GM19035 (cell line): Measurements from ENCODE around the gene ECM1.

Experiments
- ATAC-seq: cut with Tn5 transposase; IDR thresholded peaks from one replicate; pipeline ENCODE4 v1.9.1; 2021; ENCODE audit not compliant: unreplicated experiment

ECM1 gene

DNA sequence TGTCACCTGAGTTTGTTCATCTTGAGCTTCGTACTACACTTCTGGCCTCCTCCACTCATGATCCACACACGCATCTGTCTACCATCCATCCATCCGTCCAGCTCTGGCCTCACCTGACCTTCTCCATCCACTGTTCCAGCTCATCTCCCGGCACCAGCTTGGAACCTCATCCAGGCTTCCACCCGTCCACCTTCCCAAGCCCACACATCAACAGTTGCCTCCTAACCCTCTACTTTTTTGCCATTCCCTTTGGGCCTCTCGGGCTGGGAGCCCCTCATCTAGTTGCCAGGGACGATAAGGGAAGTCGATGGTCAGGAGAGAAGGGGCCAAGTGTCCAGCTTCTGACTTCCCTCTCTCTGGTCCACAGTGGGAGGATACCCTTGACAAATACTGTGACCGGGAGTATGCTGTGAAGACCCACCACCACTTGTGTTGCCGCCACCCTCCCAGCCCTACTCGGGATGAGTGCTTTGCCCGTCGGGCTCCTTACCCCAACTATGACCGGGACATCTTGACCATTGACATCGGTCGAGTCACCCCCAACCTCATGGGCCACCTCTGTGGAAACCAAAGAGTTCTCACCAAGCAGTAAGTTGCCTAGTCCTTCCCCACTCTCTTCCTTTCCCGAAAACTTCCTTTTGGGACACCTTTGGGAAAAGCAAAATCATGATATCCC lies 4.2 kb downstream of the ECM1 start:
- ATAC-seq: no peak

GRCh38 chr1:150512846-150513245 lies 4.9 kb downstream of the ECM1 start:
- no peak for ATAC-seq

- no peak for ATAC-seq
Observed at GRCh38 chr1:150513351-150513791, 5.5 kb downstream of the ECM1 start.

- no peak for ATAC-seq
Observed at GRCh38 chr1:150514260-150514659, 6.4 kb downstream of the ECM1 start.

DNA sequence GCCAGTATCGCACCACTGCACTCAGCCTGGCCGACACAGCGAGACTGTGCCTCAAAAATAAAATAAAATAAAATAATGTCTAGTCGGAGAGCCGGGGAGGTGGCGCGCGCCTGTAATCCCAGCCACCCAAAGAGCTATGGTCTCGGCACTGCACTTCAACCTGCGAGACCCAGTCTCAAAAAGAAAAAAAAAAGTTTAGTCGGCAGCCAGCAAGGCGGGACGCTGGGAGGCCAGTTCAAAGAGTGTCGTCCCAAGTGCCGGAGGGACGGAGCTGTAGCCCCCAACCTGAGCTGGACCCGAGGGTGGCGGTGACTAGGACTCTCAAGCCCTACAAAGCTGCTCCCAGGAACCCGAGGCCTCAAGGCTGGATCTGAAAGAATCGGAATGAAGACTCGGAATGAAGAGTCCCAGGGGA lies 7.0 kb downstream of the ECM1 start:
- ATAC-seq: no peak

DNA sequence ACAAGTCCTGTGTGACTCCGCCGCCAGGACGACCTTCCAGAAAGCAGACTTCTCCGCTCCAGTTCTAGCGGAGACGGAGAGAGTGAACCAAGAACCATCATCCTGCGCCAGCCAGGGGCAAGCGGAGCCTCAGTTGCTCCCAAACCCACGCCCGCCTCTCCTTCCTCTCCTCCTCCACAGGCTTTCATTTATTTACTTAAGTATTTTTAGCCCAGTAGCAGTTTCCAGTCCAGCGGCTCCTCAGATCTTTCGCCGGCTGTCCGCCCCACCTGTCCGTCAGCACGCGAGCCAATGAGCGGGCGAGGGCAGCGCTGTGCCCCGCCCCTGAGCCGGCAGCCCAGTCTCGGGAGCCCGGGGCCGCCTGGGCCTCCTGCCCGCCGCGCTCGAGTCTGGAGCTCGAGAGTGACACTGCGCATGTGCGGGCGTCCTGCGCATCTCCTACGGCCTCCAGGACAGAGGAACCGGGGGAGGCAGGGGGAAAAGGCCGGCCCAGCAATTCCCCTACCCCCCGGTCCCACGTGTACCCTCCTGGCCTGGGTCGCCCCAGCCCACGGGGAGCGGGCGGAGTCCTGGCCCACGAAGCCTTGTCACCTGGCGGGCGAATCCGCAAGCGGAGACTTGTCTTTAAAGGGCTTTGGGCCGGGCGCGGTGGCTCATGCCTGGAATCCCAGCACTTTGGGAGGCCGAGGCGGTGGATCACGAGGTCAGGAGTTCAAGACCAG lies 7.6 kb downstream of the ECM1 start, which contains the start of gene FALEC:
Gene FALEC, plus strand, starts transcription at position 425 of the 722 bp plus-strand sequence.
- ATAC-seq: peak; percentile 96

DNA sequence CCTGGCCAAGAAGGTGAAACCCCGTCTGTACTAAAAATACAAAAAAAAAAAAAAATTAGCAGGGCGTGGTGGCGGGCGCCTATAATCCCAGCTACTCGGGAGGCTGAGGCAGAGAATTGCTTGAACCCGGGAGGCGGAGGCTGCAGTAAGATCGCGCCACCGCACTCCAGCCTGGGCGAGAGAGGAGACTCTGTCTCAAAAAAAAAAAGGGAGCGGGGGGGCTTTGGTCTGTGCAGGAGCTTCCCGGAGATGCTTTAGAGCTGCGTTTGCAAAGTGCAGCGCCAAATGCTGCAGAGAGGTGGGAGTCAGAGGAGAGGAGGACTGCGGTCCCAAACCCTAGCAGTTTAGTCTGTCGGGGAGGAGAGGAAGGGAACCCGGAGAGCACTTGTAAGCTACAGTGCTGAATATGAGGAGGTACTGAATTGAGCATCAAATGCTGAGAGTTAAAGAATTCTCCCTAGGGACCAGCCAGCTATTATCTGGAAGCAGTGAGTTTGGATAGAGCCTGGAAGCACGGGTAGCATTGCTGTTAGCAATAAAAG lies 8.2 kb downstream of the ECM1 start:
- ATAC-seq: no peak

DNA sequence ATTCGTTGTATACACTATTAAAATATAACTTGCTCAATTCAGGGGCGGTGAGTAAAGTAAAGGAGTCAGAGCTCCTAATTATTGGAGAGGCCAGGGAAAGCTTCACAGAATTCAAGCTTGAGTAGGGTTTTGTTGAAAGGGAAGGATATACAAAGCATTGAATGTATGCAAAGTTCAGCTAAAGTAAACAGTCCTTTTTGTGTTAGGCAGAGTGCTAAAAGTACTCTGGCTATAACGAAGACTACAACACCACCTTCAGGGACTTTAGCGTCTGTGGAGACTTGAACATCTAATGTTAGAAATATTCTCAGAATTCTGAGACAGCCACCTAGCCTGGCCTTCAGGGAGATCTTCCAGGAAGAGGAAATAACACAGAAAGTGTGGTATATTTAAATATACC lies 8.7 kb downstream of the ECM1 start:
- ATAC-seq: no peak

GRCh38 chr1:150521196-150521968 lies 13.5 kb downstream of the ECM1 start:
- no peak for ATAC-seq

DNA sequence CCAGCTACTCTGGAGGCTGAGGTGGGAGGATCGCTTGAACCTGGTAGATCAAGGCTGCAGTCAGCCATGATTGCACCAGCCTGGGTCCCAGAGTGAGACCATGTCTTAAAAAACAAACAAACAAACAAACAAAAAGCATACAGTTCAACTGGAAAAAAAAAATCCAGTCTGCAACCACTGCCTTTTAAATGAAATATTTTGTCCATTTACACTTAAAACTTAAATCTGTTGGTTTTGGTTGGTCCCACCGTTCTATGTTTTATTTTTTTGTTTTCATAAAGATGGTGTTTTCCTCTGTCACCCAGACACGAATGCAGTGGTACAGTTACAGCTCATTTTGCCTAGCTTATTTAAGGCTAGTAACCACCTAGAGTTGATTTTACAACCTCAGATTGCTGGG lies 17.4 kb downstream of the ECM1 start:
- ATAC-seq: no peak

DNA sequence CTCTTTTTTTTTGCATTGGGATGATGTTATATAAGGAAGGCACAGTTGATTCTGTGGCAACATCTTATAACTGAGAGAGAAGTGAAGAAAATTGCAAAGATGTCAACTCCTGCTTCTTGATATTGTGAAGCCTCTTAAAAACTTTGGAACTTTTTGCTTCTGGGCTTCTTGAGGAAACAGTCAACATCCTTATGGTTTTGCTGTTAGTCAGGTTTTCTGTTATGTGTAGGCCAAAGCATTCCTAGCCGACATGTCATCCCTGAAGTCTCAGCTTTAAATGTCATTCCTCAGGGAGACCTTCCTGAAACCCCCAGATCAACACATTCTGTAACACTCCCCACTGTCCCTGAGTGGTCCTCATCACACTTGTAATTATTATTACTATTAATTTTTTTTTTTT lies 20.3 kb downstream of the ECM1 start:
- ATAC-seq: no peak

DNA sequence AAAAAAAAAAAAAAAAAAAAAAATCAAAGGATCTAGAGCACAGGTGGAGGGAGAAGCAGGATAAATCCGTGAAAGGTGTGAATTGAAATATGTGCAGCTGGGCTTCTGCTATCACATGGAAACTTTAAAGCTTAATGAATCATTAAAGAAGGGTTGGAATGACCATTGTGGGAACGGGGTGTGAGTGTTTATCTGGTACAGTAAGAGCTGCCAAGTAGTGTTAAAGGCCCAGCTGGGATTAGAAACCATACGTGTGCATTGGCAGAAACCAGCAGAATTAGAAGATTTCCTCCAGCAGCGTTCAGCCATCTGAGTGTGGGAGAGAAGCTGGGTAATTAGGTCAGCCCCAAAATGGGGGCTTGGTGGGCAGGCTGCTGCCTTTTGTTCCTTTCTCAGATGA lies 21.1 kb downstream of the ECM1 start:
- ATAC-seq: no peak

GRCh38 chr1:150530491-150531159 lies 22.7 kb downstream of the ECM1 start:
- no peak for ATAC-seq

GRCh38 chr1:150532860-150533259 lies 25.0 kb downstream of the ECM1 start:
- ATAC-seq: no peak

DNA sequence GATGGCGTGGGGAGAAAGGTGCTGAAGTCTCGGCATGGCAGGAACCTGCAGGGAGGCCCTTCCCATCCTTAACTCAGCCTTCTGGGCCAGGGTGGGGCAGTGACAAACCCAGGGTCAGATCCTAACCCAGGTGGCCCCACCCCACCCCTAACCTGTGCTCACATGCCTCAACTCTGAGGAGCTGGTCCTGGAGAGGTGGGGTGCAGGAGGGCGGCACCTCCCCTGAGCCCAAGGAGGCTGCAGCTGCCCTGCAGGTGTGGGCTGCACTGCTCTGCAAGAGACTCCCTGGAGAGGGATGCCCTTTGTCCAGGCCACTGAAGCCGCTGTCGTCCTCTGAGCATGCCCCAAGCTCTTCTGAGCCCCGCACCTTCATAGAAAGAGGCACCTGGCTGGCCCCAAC lies 26.1 kb downstream of the ECM1 start:
- ATAC-seq: no peak

DNA sequence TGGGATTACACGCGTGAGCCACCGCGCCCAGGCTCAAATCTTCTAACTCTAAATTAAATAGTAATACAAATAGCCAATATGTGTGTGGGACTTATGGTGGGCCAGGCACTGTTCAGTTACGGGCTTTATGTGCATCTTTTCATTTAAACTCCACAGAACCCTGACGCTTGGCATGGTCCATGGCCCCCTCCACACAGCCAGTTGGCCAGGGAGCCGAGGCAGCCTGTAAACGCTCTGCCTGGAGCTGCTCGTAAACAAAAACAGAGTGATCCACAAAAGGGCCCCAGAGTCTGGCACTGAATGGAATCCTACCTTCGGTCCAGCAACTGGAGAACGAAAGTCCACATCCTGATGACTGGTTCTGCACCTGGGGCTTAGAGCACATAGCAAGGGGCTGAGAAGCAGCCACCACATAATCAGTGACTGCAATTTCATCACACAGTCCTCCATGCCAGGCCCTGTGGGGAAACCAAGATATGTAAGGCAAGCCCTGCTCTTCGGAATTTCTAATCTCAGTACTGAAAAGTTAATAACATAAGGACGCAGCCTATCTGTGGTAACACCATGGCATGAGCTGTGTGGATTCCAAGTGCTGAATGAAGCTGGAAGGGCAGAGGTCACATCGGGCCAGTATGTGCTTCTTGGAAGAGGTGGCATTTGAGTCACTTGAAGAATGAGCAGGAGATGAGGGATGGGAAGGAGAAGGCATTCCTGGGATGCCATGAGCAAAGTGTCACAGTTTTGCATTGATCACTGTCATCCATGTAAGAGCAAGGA lies 27.8 kb downstream of the ECM1 start:
- no peak for ATAC-seq

- no peak for ATAC-seq
Observed at GRCh38 chr1:150536836-150537731, 29.2 kb downstream of the ECM1 start.

GRCh38 chr1:150537732-150538684 lies 30.1 kb downstream of the ECM1 start:
- no peak for ATAC-seq
